GM18867 (cell line): Measurements from ENCODE around the gene YWHAH.

Experiments used
- ATAC-seq: cut with Tn5 transposase; IDR thresholded peaks from one replicate; pipeline ENCODE4 v1.9.1; 2021; ENCODE audit warnings: mild to moderate bottlenecking, moderate library complexity; ENCODE audit not compliant: unreplicated experiment

The YWHAH gene

DNA sequence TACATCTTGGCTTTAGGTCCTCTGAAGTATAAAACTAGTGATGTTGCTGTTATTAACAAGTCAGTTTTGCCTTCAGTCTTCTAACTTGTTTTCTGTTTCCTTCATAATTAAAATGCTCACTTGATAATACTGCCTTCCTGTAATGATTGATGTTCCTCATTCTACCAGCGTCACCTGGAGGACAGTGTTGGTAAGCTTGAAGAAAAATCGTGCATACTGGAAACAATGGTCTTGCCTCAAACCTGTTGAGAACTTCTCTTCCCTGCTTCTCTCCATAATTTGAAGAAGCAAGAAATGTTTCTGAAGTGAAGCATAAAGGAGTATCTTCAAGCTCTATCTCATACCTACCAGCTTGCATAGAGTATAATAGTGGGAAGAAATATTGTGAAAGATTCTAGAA, 3.0 kb downstream of the YWHAH start:
- no peak for ATAC-seq

DNA sequence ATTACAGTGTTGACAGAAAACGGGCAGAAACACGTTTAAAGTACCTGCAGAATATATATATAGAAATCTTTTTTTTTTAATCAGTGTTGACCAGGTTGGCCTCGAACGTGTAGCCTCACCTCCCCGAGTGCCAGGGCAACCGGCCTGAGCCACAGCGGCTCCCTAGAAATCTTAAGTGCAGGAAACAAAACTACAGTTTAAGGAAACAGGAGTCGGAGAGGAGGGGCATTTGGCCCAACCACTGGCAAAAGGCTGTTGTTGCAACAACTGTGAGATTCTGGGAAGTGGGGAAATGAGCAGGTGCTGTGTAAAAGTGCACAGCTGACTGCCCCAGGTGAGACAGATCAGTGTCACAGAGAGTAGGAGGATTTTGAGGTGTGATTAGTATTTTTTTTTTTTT, 3.7 kb downstream of the YWHAH start:
- no peak for ATAC-seq

DNA sequence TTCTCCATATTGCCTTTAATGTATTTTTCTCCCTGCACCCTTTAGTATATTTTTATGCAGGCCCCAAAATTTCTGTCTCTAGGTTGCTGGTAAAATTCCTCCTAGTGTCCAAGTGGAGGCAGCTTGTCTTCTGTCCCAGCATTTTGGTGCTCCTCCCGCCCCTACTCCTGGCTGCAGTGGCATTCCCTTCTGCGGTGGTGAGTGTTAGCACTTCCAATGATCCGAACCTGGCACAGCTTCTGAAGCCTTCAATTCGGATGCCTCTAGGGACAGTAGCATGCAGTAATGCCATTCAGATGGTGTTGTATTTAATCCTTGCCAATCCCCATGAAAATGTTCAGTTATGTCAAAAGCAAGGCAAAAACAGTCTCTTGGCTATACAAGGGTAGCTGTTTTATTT, 5.9 kb downstream of the YWHAH start:
- no peak for ATAC-seq

DNA sequence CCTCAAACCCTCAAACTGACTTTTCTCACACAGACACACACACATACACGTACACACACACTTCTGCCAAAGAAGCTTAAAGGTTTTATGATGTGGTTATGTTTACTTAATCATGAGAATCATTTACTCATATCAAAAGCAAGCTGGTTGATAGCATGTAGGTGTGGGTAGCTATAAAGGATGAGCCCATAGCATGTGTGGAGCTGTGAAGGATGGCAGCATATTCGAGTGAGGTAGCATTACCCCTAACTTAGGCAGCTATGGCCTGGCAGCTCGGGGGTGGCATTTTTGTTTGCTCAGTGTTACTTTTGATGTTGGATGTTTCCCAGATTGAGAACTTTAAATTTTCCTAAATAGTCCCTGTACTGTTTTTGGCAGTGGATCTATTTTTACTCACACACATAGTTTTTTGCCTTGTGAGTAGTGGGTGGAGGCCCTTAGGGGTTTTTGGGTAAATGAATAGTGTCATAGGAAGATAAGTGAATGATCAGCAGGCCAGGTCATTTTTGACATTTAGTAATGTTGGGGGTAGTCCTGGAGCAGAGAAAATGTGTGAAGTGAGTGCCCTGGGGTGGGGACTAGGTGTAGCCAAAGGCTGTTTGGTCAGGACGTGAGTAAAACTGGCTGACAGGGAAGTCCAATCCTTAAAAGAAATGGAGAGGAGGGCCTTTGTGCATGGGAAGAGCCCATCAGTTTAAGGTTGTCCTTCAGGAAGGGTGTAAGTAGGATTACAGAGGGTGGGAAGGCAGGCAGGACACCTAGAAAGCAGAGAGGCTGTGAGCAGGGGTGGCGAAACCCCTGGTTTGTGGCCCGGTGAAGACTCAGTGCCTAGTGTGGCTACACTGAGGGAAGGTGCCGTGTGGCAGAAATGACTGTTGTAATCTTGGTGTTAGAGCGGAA, 7.1 kb downstream of the YWHAH start:
- ATAC-seq = no peak

DNA sequence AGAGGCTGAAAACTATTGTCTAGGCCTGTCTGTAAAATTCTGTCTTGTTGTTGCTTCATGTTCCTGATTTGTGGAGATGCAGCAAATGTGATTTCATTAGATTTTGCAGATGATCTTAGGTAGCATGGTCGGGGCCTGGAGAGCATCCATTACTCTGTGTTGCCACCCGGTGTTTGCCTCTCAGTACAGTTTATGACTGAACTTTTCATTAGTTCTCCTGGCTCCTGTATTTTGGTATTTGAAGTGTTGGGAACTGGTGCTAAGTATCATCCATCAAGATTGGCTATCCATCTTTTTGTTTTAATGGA, 7.7 kb downstream of the YWHAH start:
- no peak for ATAC-seq

DNA sequence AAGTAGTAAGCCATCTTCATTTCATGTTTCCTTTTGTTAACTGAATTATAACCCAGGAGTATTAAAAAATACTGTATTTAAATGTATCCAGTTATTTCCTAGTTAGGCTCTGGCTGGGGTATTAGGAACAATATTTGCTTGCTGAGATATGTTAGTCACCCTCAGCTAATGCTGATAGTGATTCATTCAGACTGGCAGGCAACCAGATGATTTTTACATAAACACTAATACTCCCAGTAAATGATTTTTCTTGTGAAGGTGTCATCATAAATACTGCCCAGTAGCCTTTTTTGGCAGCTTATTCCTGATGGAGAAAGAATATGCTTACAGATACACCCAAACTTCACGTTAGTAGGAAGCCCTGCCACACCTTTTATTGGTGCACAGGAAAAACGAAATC, 8.1 kb downstream of the YWHAH start:
- no peak for ATAC-seq

DNA sequence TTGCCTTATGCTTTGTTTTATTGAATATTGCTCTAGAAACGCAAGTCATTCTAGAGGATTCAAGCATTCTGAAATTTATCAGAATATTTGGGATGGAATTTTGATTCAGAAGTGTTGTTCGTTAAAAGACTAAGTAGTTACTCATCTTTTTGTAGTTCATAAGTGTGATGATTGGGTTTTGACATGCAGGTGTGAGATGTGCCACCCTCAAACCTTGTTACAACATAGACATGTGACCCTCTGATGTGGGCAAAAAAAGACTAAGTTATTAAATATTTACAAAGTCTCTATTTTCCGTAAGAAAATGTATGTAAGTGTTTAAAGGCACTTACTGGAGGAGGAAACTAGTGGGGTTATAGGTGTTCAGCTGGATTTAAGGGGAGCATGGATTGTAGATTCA, 8.9 kb downstream of the YWHAH start:
- no peak for ATAC-seq

DNA sequence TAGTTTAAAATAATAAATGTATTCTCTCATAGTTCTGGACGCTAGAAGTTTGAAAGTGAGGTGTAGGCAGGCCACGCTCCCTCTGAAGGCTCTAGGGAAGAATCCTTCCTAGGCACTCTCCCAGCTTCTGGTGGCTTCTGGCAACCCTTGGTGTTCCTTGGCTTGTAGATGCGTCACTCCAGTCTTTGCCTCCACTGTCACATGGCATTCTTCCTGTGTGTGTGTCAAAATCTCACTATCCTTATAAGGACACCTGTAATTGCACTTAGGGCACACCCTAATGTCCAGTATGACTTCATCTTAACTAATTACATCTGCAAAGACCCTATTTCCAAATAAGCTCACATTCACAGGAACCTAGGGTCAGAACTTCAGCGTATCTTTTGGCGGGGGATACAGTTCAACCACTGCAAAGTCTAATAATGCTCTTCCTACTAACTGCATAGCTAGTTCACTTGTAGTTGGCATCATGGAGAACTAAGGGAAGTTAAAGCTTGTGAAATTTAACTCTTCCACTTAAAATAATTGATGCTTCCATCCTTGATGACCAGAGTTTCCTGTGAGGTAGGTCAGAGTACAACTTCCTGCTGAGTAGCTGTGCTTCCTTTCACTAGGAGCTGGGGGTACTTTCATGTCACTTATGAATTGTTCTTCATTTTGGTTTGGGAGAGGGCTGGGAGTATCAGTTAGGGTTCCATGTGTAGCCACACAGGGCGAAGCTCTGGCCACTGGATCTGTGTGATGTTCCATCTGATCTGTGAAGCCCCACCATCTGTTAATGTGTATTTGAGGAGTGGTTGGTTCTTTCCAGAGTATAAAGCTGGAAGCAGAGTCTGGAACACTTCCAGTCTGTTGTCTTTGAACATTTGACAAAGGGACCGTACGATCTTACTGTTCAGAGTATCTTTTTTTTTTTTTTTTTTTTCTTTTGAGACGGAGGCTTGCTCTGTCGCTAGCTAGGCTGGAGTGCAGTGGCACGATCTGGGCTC, 10.5 kb downstream of the YWHAH start:
- ATAC-seq = no peak

DNA sequence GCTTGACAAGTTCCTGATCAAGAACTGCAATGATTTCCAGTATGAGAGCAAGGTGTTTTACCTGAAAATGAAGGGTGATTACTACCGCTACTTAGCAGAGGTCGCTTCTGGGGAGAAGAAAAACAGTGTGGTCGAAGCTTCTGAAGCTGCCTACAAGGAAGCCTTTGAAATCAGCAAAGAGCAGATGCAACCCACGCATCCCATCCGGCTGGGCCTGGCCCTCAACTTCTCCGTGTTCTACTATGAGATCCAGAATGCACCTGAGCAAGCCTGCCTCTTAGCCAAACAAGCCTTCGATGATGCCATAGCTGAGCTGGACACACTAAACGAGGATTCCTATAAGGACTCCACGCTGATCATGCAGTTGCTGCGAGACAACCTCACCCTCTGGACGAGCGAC, 12.0 kb downstream of the YWHAH start:
- no peak for ATAC-seq

DNA sequence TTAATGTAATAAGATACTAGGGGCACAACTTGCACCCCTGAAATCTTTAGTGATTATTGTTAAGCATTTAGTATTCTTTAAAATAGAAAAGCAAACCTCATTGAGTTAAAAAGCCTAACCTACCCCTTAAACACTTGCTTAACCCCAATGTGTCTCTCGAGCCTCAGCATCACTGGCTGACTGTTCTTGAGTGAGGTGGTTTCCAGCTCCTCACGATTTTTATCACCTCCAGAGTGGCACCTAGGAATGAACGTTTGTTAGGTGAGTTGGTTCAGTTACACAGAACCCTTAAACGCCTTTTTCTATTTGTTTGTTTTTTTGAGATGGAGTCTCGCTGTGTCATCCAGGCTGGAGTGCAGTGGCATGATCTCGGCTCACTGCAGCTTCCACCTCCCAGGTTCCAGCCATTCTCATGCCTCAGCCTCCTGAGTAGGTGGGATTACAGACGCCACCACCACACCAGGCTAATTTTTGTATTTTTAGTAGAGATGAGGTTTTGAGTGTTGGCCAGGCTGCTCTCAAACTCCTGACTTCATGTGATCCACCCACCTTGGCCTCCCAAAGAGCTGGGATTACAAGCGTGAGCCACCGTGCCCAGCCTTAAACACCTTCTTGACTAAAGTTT, 13.7 kb downstream of the YWHAH start:
- no peak for ATAC-seq

DNA sequence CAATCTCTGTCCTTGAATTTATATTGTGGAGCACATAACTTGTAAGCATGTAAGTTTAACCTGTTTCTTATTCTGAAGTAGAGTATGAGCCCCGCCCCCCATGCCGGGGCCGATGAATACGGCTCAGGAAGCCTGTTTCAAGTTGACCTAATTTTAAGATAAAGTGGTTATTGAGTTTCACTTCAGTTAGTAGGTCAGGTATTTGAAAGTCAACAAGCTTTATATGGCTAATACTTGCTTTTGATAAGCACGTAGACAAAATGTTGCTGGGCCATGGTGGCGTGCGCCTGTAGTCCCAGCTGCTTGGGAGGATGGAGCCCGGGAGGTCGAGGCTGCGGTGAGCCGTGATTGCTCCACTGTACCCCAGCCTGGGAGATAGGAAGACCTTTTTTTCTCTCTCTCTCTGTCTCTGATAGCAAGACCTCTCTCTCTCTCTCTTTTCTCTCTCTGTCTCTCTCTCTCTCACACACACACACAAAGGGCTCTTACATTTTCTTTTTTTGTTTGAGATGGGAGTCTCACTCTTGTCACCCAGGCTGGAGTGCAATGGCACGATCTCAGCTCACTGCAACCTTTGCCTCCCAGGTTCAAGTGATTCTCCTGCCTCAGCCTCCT, 14.4 kb downstream of the YWHAH start:
- no peak for ATAC-seq

DNA sequence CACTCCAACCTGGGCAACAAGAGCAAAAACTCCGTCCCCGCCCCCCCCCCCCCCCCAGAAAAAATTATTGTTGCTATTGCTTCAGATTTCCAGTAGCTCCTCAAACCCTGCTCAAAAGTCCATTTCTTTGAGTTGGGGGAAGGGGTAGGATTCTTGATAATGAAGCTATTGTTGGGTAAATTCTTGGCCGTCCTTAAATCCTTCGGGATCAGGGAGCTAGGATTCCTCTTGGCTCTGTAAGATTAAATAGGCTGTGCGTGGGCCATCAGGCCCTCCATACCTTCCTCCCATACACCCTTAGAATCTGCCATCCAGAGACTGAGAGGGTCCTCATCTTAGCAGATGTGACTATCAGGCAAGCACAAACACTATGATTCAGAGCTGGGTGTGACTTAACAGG, 16.4 kb downstream of the YWHAH start:
- no peak for ATAC-seq

DNA sequence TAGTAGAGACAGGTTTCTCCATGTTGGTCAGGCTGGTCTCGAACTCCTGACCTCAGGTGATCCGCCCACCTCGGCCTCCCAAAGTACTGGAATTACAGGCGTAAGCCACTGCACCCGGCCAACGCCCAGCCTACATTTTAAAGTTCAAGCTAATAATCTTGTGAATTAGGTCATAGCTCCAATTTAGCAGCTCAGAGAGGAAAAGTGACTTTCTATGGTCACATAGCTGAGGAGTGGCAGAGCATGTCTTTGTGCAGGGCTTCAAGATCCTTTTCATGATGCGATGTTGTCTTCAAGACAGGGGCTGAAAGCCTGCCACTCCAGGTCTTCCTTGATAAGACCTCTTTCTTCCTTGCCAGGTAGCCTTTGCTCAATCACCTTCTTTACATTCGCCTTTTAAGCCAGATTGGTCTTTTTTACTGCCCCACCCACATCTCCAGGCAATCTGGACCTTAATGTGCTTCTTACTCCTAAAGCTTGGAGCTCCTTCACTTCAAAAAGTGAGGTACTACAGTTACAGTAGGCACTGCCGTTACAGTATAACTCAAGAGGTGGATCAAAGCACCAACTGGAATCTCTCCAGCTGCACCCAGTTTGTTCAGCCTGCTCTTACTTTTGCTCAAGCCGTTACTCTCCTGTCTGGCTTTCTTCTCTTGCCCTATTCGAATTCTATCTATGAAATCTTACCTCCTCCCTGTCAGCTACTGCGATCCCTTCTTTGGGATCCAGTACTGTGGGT, 18.2 kb downstream of the YWHAH start:
- ATAC-seq = no peak

DNA sequence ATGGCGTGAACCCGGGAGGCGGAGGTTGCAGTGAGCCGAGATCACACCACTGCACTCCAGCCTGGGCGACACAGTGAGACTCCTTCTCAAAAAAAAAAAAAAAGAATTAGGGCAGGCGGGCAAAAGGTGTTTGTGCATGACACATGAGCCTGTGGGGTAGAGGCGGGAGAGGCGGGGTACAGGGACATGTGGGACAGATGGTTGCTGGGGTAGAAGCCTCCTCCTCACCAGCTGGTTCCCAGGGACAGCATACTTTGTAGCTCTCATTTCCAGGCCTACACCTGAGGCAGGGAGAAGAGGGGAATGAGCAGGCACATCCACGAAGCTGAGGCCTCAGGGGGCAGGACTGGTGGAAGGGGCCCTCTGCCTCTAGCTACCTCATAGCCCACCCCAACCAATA, 23.7 kb downstream of the YWHAH start:
- ATAC-seq = no peak

DNA sequence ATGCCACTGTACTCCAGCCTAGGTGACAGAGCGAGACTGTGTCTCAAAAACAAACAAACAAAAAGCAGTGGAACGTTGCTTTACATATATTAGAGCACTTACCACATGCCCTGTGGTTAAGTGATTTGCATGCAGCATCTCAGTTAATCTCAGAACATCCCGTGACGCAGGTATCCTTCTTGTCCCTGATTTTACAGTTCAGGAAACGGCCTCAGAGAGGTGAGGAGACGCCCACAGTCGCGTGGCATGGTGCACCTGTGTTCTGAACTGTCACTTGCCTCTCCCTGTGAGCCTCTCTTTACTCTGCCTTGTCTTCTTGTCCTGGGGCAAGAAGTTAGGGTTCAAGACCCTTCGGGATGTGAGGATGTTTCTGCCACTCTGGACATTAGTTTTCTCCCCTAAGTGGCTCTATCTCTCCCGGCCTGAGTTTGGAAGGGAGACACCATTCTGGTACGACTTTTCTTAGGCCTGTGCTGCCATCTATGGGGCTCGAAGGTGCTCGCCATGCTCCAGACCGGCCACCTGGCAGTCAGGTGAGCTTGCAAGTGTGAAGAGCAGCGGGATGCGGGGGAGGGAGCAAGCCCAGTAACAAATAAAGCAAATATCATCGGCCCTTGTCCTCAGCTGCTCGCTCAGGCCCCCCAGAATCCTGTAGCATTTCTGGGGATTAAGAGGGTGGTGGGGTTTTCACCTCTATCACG, 25.6 kb downstream of the YWHAH start:
- ATAC-seq = peak; percentile 49

DNA sequence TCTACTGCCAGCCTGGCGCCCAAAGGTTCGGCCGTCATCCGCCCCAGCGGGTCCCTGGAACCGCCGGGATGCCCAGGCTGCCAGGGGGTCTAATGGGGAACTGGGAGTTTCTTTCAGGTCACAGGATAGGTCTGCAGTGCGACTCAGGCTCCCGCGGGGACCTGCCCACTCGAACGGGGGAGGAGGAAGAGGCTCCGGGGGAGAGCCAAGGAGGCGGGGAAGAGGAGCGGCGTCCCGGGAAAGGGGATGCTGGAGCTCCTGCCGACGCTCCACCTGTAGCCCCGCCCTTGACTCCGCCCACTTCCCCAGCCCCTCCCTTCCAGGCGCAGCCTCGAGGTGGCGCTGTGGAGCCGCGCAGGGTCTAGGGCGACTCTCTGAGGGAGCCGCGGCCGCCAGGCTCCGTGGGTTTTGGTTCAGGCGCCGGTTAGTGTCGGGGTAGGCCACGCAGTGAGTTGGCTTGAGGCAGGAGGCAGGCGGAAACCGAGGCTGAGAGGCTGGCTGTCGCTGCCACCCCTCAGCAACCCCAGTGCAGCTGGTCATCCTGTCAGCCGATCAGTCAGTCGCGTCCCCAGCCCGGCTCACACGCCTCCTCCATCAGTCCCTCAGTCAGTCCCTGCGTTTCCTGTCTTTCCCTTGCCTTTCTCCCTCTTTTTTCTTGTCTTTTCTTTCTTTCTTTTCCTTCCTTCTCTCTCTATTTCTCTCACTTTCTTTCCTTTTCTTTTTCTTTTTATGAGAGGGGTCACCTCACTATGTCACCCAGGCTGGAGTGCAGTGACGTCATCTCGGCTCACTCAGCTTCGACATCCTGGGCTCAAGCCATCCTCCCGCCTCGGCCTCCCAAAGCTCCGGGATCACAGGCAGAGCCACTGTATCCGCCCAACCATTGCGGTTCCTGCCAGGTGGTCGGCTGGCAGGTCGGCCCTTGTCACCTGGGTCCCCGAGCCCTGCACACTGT, 26.4 kb downstream of the YWHAH start:
- ATAC-seq = peak; percentile 67

DNA sequence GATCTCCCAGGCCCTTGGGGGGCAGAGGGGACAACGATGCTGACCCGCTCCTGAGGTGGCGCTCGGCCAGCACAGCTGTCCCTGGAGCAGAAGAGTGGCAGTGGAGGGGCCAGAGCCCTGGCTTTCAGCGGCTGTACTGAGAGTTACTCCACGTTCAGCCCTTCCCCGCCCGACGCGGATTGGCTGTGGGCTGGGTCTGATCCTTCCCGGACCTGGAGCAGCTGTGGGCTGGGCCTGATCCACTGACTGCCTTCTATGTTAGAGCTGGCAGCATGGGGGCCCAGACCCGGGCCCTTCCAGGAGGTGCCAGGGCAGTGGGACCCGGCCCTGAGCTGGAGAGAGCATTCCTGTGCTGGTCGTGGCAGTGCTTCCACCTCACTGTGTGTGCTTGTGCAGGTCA, 27.8 kb downstream of the YWHAH start:
- no peak for ATAC-seq

DNA sequence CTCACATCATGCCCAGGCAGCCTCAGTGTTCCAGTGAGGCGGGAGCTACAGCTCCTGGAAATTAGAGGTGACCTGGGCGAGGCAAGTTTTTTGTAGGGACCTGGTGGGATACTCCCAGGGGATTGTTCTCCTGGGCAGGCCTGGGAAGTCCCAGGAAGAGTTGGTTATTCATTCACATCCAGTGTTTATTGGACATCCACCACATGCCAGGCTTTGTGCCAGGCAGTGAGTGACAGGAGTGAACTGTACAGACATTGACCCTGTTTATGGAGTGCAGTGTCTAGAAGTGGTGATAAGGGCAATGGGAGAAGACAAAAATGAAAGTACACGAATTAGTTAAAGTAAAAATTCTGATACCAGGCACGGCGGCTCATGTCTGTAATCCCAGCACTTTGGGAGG, 29.4 kb downstream of the YWHAH start:
- ATAC-seq = no peak
